AG09309 (cell line): ENCODE data around the gene FIBCD1.

Source experiments
- DNase-seq: peaks from one replicate; pipeline ENCODE4 v3.0.0-alpha.2; 2010; ENCODE audit warnings: low read depth
- H3K4me3 ChIP-seq: 2 replicates; pipeline ENCODE4 v1.5.1; 2011; ENCODE audit warnings: mild to moderate bottlenecking, low read depth, low read length, moderate library complexity; ENCODE audit not compliant: control insufficient read depth
- TF ChIP-seq, protein P1 (sequence below): IDR thresholded peaks from 2 replicates; pipeline ENCODE4 v1.5.1; 2011; ENCODE audit warnings: mild to moderate bottlenecking, low read depth, low read length, inconsistent platforms; ENCODE audit not compliant: insufficient read depth, control insufficient read depth; ENCODE audit errors: missing control alignments

The FIBCD1 gene

GRCh38 chr9:130880599-130881220 lies 58.3 kb downstream of the FIBCD1 start:
- DNase-seq, result no peak
- H3K4me3 ChIP-seq, result no peak overlapping the region
- TF ChIP-seq, protein P1, sequence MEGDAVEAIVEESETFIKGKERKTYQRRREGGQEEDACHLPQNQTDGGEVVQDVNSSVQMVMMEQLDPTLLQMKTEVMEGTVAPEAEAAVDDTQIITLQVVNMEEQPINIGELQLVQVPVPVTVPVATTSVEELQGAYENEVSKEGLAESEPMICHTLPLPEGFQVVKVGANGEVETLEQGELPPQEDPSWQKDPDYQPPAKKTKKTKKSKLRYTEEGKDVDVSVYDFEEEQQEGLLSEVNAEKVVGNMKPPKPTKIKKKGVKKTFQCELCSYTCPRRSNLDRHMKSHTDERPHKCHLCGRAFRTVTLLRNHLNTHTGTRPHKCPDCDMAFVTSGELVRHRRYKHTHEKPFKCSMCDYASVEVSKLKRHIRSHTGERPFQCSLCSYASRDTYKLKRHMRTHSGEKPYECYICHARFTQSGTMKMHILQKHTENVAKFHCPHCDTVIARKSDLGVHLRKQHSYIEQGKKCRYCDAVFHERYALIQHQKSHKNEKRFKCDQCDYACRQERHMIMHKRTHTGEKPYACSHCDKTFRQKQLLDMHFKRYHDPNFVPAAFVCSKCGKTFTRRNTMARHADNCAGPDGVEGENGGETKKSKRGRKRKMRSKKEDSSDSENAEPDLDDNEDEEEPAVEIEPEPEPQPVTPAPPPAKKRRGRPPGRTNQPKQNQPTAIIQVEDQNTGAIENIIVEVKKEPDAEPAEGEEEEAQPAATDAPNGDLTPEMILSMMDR, result no peak

- no peak for DNase-seq
- H3K4me3 ChIP-seq, result no peak overlapping the region
- TF ChIP-seq, protein P1, result no peak
Observed at GRCh38 chr9:130879863-130880411, 59.1 kb downstream of the FIBCD1 start.

DNA sequence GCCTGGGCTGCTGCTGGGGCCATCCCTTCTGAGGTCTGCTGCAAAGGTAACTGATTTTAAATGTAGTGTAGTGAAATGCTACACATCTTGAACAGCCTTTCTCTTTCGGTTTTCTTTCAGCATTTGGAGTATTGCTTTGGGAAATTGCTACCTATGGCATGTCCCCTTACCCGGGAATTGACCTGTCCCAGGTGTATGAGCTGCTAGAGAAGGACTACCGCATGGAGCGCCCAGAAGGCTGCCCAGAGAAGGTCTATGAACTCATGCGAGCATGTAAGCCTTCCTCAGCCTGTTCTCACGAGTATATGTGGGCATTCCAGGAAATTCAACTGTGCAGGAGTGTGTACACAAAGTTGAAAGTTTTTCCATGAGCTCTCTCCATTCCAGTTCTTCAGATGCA lies 60.8 kb downstream of the FIBCD1 start:
- H3K4me3 ChIP-seq, result no peak overlapping the region
- TF ChIP-seq, protein P1, result no peak
- no peak for DNase-seq

GRCh38 chr9:130877300-130877699 lies 61.7 kb downstream of the FIBCD1 start:
- no peak for DNase-seq
- TF ChIP-seq, protein P1, result no peak
- no peak overlapping the region for H3K4me3 ChIP-seq

DNA sequence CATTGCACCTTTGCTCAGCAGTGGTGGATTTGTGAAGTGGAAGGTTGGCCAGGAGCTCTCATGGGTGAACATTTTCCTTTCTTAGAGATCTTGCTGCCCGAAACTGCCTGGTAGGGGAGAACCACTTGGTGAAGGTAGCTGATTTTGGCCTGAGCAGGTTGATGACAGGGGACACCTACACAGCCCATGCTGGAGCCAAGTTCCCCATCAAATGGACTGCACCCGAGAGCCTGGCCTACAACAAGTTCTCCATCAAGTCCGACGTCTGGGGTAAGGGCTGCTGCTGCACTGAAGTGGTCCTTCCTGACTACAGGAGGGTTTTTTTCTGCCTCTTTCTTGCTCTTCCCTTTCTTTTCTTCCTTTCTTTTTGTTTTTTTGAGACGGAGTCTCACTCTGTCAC lies 64.3 kb downstream of the FIBCD1 start:
- H3K4me3 ChIP-seq, result no peak overlapping the region
- no peak for DNase-seq
- TF ChIP-seq, protein P1, result no peak

DNA sequence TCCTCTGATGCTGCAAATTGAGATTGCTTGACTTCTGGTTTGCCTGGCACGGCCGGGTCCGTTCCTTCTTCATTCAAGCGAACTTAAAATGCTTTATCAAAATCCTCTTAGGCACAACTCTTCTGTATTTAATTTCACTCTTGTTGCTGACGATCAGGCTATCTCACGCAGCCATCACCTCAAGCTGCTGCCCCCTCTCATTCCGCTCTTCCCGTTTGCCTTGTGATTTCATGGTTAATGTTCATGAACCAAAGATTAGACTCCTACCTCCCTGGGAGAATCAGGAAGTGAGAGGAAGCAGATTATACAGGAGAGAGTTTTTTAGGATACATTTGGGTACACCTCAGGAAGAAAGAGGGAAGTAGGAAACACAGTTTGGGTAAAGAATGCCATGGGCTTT lies 65.1 kb downstream of the FIBCD1 start:
- DNase-seq, result no peak
- TF ChIP-seq, protein P1, result no peak
- no peak overlapping the region for H3K4me3 ChIP-seq
